Gastrocnemius medialis (tissue), 4 donors: Measurements from ENCODE around the gene EMD. TPM values are rescaled to one million over a fixed set of nuclear protein-coding genes. Genes with fewer than 3 reads are reported as not detected.

Experiments used
- ATAC-seq, 2 donors: fragments of 150-250 bp; one replicate each; pipeline ENCODE4 v1.9.1; 2016
- DNase-seq, 2 donors: peaks; one replicate each; pipeline ENCODE4 v3.0.0-alpha.2; 2019
- H3K27ac ChIP-seq, 4 donors: fragments of 200-600 bp; sonication (generic); 1 replicate in 1 of 4; 2 replicates in 3 of 4; pipeline ENCODE4 v1.5.1; 2016 to 2018; ENCODE audit warnings: mild to moderate bottlenecking in 2 of 4, moderate library complexity in 1 of 4
- H3K27me3 ChIP-seq, 3 donors: fragments of 200-600 bp; sonication (generic) in 2 of 3; 1 replicate in 1 of 3; 2 replicates in 2 of 3; pipeline versions ENCODE4 v1.5.1 to v1.6.0; 2016 to 2019; ENCODE audit warnings: mild to moderate bottlenecking in 1 of 3, moderate library complexity in 1 of 3
- H3K36me3 ChIP-seq, 2 donors: fragments of 200-600 bp; sonication (generic) in 1 of 2; one replicate each; pipeline ENCODE4 v1.5.1; 2017 to 2018
- H3K4me1 ChIP-seq, 2 donors: fragments of 200-600 bp; sonication (generic) in 1 of 2; one replicate each; pipeline ENCODE4 v1.5.1; 2016 to 2017; ENCODE audit warnings: mild to moderate bottlenecking in 2 of 2
- H3K4me3 ChIP-seq, 4 donors: fragments of 200-600 bp; sonication (generic) in 3 of 4; 1 replicate in 1 of 4; 2 replicates in 3 of 4; pipeline ENCODE4 v1.5.1; 2016 to 2019; ENCODE audit warnings: mild to moderate bottlenecking in 2 of 4
- H3K9me3 ChIP-seq, 3 donors: fragments of 200-600 bp; sonication (generic) in 2 of 3; 1 replicate in 1 of 3; 2 replicates in 2 of 3; pipeline ENCODE4 v1.5.1; 2016 to 2019
- CTCF ChIP-seq, 5 experiments: fragments of 450-650 bp in 3 of 5; fragments of 200-600 bp in 2 of 5; sonication (generic) in 2 of 5; IDR thresholded peaks in 4 of 5; conservative IDR thresholded peaks in 1 of 5; 1 replicate in 4 of 5; 2 replicates in 1 of 5; pipeline ENCODE4 v1.5.1; 2016 to 2019; ENCODE audit warnings: antibody characterized with exemption in 5 of 5, mild to moderate bottlenecking in 3 of 5, moderate library complexity in 3 of 5
- POLR2A ChIP-seq, 2 donors: fragments of 450-650 bp; IDR thresholded peaks; one replicate each; pipeline ENCODE4 v1.6.1; 2017; ENCODE audit warnings: antibody characterized with exemption in 2 of 2, mild to moderate bottlenecking in 2 of 2, moderate library complexity in 2 of 2
- in situ Hi-C, 4 donors: fragments of 200-750 bp; cut with MboI; loops; one replicate each; pipeline versions ENCODE4 v1.15.0 to v1.8.0; 2017; ENCODE audit warnings: low sequenced_read_pairs in 4 of 4
- intact Hi-C: fragments of 100-400 bp; cut with DNase I; formaldehyde crosslinking; loops from one replicate; pipeline ENCODE4 v1.15.1; 2023; ENCODE audit warnings: low total_unique reads
- total RNA-seq, 4 donors: library from RNA; depleted of rRNA; stranded (reverse); fragments of >200 nt; gene quantifications; one replicate each; pipeline versions ENCODE4 v1.1.0 to v1.2.3, GENCODE V29; 2016

The EMD gene
- total RNA-seq, 4 donors from 2014 or later = 36.2 to 61.5 (median 53.2) TPM

GRCh38 chrX:154349359-154349935, 29.6 kb upstream of the EMD start:
- DNase-seq (no peak), ATAC-seq (no peak)
- Histone ChIP-seq H3K4me1 (no peaks in the 10 kb centered on the region), H3K4me3 (no peak overlapping the region), H3K36me3 (no peaks in the 10 kb centered on the region), H3K27me3 (no peaks in the 10 kb centered on the region), H3K27ac (no peak overlapping the region), H3K9me3 (no peaks in the 10 kb centered on the region)
- TF ChIP-seq CTCF (IDR thresholded peaks at IDR 0.05 in 4 of 5, conservative IDR thresholded peaks at IDR 0.05 in 1 of 5) (no peak), POLR2A (IDR thresholded peaks at IDR 0.05) (no peak)
- in situ Hi-C loops = no loop called here
- intact Hi-C loops = no loop called here

- no peak overlapping the region for H3K27ac ChIP-seq
- TF ChIP-seq POLR2A (IDR thresholded peaks at IDR 0.05) (no peak), CTCF (IDR thresholded peaks at IDR 0.05 in 4 of 5, conservative IDR thresholded peaks at IDR 0.05 in 1 of 5) (no peak)
- no peaks in the 10 kb centered on the region for H3K36me3 ChIP-seq
- no peak for ATAC-seq
- no peak for DNase-seq
- no peaks in the 10 kb centered on the region for H3K27me3 ChIP-seq
- in situ Hi-C loops = no loop called here
- H3K4me3 ChIP-seq = no peak overlapping the region
- no peaks in the 10 kb centered on the region for H3K9me3 ChIP-seq
- H3K4me1 ChIP-seq = no peaks in the 10 kb centered on the region
- intact Hi-C loops = no loop called here
Measured at GRCh38 chrX:154349979-154350378, 29.1 kb upstream of the EMD start.

- H3K27ac ChIP-seq = no peak overlapping the region
- no peak for DNase-seq
Measured at GRCh38 chrX:154350429-154351182, 28.5 kb upstream of the EMD start.

GRCh38 chrX:154351183-154352011, 27.7 kb upstream of the EMD start:
- TF ChIP-seq POLR2A (IDR thresholded peaks at IDR 0.05) = no peak
- TF ChIP-seq CTCF (IDR thresholded peaks at IDR 0.05 in 4 of 5, conservative IDR thresholded peaks at IDR 0.05 in 1 of 5) = no peak
- DNase-seq (no peak), ATAC-seq (no peak)
- no peak overlapping the region for H3K27ac ChIP-seq
- no peaks in the 10 kb centered on the region for H3K4me1 ChIP-seq
- H3K36me3 ChIP-seq = no peaks in the 10 kb centered on the region
- in situ Hi-C loops = no loop called here
- no peaks in the 10 kb centered on the region for H3K9me3 ChIP-seq
- intact Hi-C loops = no loop called here
- H3K27me3 ChIP-seq = no peaks in the 10 kb centered on the region
- no peak overlapping the region for H3K4me3 ChIP-seq

More at GRCh38 chrX:154350429-154351182, 28.5 kb upstream of the EMD start:
- no peak for ATAC-seq
- Histone ChIP-seq H3K4me3 (no peak overlapping the region), H3K9me3 (no peaks in the 10 kb centered on the region), H3K27me3 (no peaks in the 10 kb centered on the region), H3K36me3 (no peaks in the 10 kb centered on the region), H3K4me1 (no peaks in the 10 kb centered on the region)
- in situ Hi-C loops (no loop called here), intact Hi-C loops (no loop called here)
- TF ChIP-seq CTCF (IDR thresholded peaks at IDR 0.05 in 4 of 5, conservative IDR thresholded peaks at IDR 0.05 in 1 of 5) = no peak
- no peak for TF ChIP-seq POLR2A (IDR thresholded peaks at IDR 0.05)
